ENCODE measurements around the gene ZDHHC21.
"Not testable (repeated sequence)": the region's sequence is repeated elsewhere in the genome, so short reads cannot be mapped to it uniquely, and the experiment has no call there.

The ZDHHC21 gene

GRCh38 chr9:14693251-14693861 is at the start of gene ZDHHC21:
Gene ZDHHC21, minus strand, starts transcription at chr9:14693432. Its CDS starts 19,092 bp downstream, at chr9:14674340.
- DNase-seq: peak; percentile 66

GRCh38 chr9:14741369-14741768 is 48.1 kb upstream of the ZDHHC21 start:
- no peak for DNase-seq

- no peak for DNase-seq
Observed at GRCh38 chr9:14733133-14733532, 39.9 kb upstream of the ZDHHC21 start.

GRCh38 chr9:14731294-14731981 is 38.2 kb upstream of the ZDHHC21 start:
- no peak for DNase-seq

- no peak for DNase-seq
Observed at GRCh38 chr9:14730461-14730898, 37.2 kb upstream of the ZDHHC21 start.

GRCh38 chr9:14723301-14723700 is 30.1 kb upstream of the ZDHHC21 start:
- DNase-seq: no peak

- no peak for DNase-seq
Observed at GRCh38 chr9:14722391-14723035, 29.3 kb upstream of the ZDHHC21 start, which contains the start of gene CER1. Gene CER1, minus strand, starts transcription at chr9:14722733. Its CDS starts 61 bp downstream, at chr9:14722672.

- DNase-seq: no peak
Observed at GRCh38 chr9:14719231-14719923, 26.1 kb upstream of the ZDHHC21 start.

GRCh38 chr9:14715102-14715501 is 21.9 kb upstream of the ZDHHC21 start:
- no peak for DNase-seq

GRCh38 chr9:14713187-14713767 is 20.0 kb upstream of the ZDHHC21 start:
- no peak for DNase-seq

- DNase-seq: no peak
Observed at GRCh38 chr9:14710804-14711203, 17.6 kb upstream of the ZDHHC21 start.

- no peak for DNase-seq
Observed at GRCh38 chr9:14706530-14707140, 13.4 kb upstream of the ZDHHC21 start.

- DNase-seq: no peak
Observed at GRCh38 chr9:14705079-14705478, 11.8 kb upstream of the ZDHHC21 start.

GRCh38 chr9:14704281-14704680 is 11.0 kb upstream of the ZDHHC21 start:
- no peak for DNase-seq

- no peak for DNase-seq
Observed at GRCh38 chr9:14702200-14702720, 9.0 kb upstream of the ZDHHC21 start.

GRCh38 chr9:14692470-14693250 is 572 bp downstream of the ZDHHC21 start:
- peak; percentile 56 for DNase-seq

GRCh38 chr9:14690948-14691730 is 2.1 kb downstream of the ZDHHC21 start:
- DNase-seq: no peak

GRCh38 chr9:14687042-14687719 is 6.1 kb downstream of the ZDHHC21 start:
- no peak for DNase-seq

- DNase-seq: no peak
Observed at GRCh38 chr9:14686168-14686567, 7.1 kb downstream of the ZDHHC21 start.

- not testable (repeated sequence) for DNase-seq
Observed at GRCh38 chr9:14682616-14683015, 10.6 kb downstream of the ZDHHC21 start.
